NK-92 (cell line): ENCODE results near the gene DKK2.

Experiments
- DNase-seq: peaks from one replicate; lab custom pipeline; 2025; ENCODE audit not compliant: unreplicated experiment; lab: John Stamatoyannopoulos, UW

DKK2 gene

GRCh38 chr4:107035819-107036583, at the start of gene DKK2:
TSS of gene DKK2 (minus strand) at chr4:107036313. CDS start at chr4:107035591, 722 bp downstream.
- no peak for DNase-seq

GRCh38 chr4:107077192-107077591, 41.1 kb upstream of the DKK2 start:
- no peak for DNase-seq

- no peak for DNase-seq
Measured at GRCh38 chr4:107072836-107073736, 37.0 kb upstream of the DKK2 start.

GRCh38 chr4:107071108-107071507, 35.0 kb upstream of the DKK2 start:
- DNase-seq, result no peak

GRCh38 chr4:107069049-107069448, 32.9 kb upstream of the DKK2 start:
- DNase-seq, result no peak

GRCh38 chr4:107068116-107068515, 32.0 kb upstream of the DKK2 start:
- DNase-seq, result no peak

GRCh38 chr4:107066621-107067020, 30.5 kb upstream of the DKK2 start:
- no peak for DNase-seq

- DNase-seq, result no peak
Measured at GRCh38 chr4:107065201-107065600, 29.1 kb upstream of the DKK2 start.

- no peak for DNase-seq
Measured at GRCh38 chr4:107060388-107060787, 24.3 kb upstream of the DKK2 start.

GRCh38 chr4:107058828-107059227, 22.7 kb upstream of the DKK2 start:
- DNase-seq, result no peak

GRCh38 chr4:107050525-107051135, 14.5 kb upstream of the DKK2 start:
- DNase-seq, result no peak

- no peak for DNase-seq
Measured at GRCh38 chr4:107046261-107046660, 10.1 kb upstream of the DKK2 start.

GRCh38 chr4:107044170-107044569, 8.1 kb upstream of the DKK2 start:
- no peak for DNase-seq

GRCh38 chr4:107037199-107037584, 1.1 kb upstream of the DKK2 start:
- no peak for DNase-seq

- DNase-seq, result no peak
Measured at GRCh38 chr4:107036584-107037198, 578 bp upstream of the DKK2 start.

GRCh38 chr4:107034996-107035818, 906 bp downstream of the DKK2 start:
- no peak for DNase-seq

GRCh38 chr4:107034091-107034995, 1.8 kb downstream of the DKK2 start:
- no peak for DNase-seq

GRCh38 chr4:107027379-107027778, 8.7 kb downstream of the DKK2 start:
- DNase-seq, result no peak

GRCh38 chr4:107018344-107018735, 17.8 kb downstream of the DKK2 start:
- no peak for DNase-seq
